Keratinocyte (primary cell): ENCODE results near the gene MAGI1. TPM values are rescaled to one million over a fixed set of nuclear protein-coding genes. Genes with fewer than 3 reads are reported as not detected.

Source experiments
- DNase-seq: peaks from one replicate; pipeline ENCODE4 v3.0.0-alpha.2; 2011; ENCODE audit warnings: low read depth, missing footprints, low spot score
- FAIRE-seq: peaks from 2 replicates; lab custom pipeline; 2011; peaks lifted over from hg19 to GRCh38; lab: Jason Lieb, UNC
- H2AFZ ChIP-seq: 2 replicates; pipeline ENCODE4 v1.6.0; 2012; ENCODE audit warnings: low read length, control low read depth, inconsistent platforms; ENCODE audit not compliant: control insufficient read depth
- H3K27ac ChIP-seq: 2 replicates; pipeline ENCODE4 v1.5.1; 2011; ENCODE audit warnings: low read length; ENCODE audit not compliant: control insufficient read depth, insufficient read depth
- H3K27me3 ChIP-seq: 3 replicates; pipeline ENCODE4 v1.6.0; 2011; ENCODE audit warnings: low read length; ENCODE audit not compliant: control insufficient read depth, insufficient read depth; ENCODE audit errors: extremely low read depth
- H3K36me3 ChIP-seq, 2 experiments: 2 replicates in 1 of 2; 3 replicates in 1 of 2; pipeline ENCODE4 v1.5.1; 2011; ENCODE audit warnings: low read length in 2 of 2, mild to moderate bottlenecking in 1 of 2; ENCODE audit not compliant: control insufficient read depth in 2 of 2, insufficient read depth in 2 of 2; ENCODE audit errors: extremely low read depth in 1 of 2
- H3K4me1 ChIP-seq: 3 replicates; pipeline ENCODE4 v1.5.1; 2011; ENCODE audit warnings: low read length; ENCODE audit not compliant: control insufficient read depth, insufficient read depth; ENCODE audit errors: extremely low read depth
- H3K4me2 ChIP-seq: 3 replicates; pipeline ENCODE4 v1.6.0; 2011; ENCODE audit warnings: low read depth, low read length; ENCODE audit not compliant: control insufficient read depth, insufficient read depth; ENCODE audit errors: extremely low read depth
- H3K4me3 ChIP-seq, 3 experiments: fragments of 200-600 bp in 1 of 3; sonication (generic) in 1 of 3; 2 replicates in 2 of 3; 3 replicates in 1 of 3; pipeline ENCODE4 v1.5.1; 2011 to 2016; ENCODE audit warnings: low read length in 3 of 3, mild to moderate bottlenecking in 3 of 3, control low read depth in 2 of 3, inconsistent platforms in 1 of 3, low read depth in 1 of 3, mixed read lengths in 1 of 3, mixed run types in 1 of 3, moderate library complexity in 1 of 3; ENCODE audit not compliant: control insufficient read depth in 2 of 3, insufficient read depth in 2 of 3; ENCODE audit errors: extremely low read depth in 1 of 3
- H3K79me2 ChIP-seq: 2 replicates; pipeline ENCODE4 v1.6.0; 2012; ENCODE audit warnings: low read length; ENCODE audit not compliant: control insufficient read depth, insufficient read depth
- H3K9ac ChIP-seq: 3 replicates; pipeline ENCODE4 v1.6.0; 2011; ENCODE audit warnings: low read length; ENCODE audit not compliant: control insufficient read depth, insufficient read depth; ENCODE audit errors: extremely low read depth
- H3K9me1 ChIP-seq: 3 replicates; pipeline ENCODE4 v1.6.0; 2011; ENCODE audit warnings: low read length; ENCODE audit not compliant: control insufficient read depth, insufficient read depth; ENCODE audit errors: extremely low read depth
- H3K9me3 ChIP-seq: 2 replicates; pipeline ENCODE4 v1.5.1; 2012; ENCODE audit warnings: low read depth, low read length; ENCODE audit not compliant: control insufficient read depth
- H4K20me1 ChIP-seq: 3 replicates; pipeline ENCODE4 v1.6.0; 2011; ENCODE audit warnings: low read length; ENCODE audit not compliant: control insufficient read depth, insufficient read depth; ENCODE audit errors: extremely low read depth
- EZH2 ChIP-seq: IDR thresholded peaks from one replicate; pipeline ENCODE4 v1.6.1; 2012; ENCODE audit warnings: inconsistent platforms, mild to moderate bottlenecking, low read length, moderate library complexity
- dilution Hi-C: fragments of 300-500 bp; cut with MboI; formaldehyde crosslinking; loops from one replicate; pipeline ENCODE4 v1.7.0; 2020; ENCODE audit warnings: low sequenced_read_pairs; ENCODE audit not compliant: extremely low pct_ligation_motif_present
- polyA plus RNA-seq, 5 experiments: library from polyadenylated mRNA; depleted of rRNA in 3 of 5; stranded (reverse) in 3 of 5; stranded (forward) in 1 of 5; unstranded in 1 of 5; fragments of >200 nt; gene quantifications; 1 replicate in 1 of 5; 2 replicates in 3 of 5; 3 replicates in 1 of 5; pipeline versions ENCODE4 v1.2.1 to v1.2.3, GENCODE V29; 2011 to 2012; ENCODE audit warnings: missing spikeins in 2 of 5, low read depth in 1 of 5, low replicate concordance in 1 of 5
- TF ChIP-seq, protein P1 (sequence below), 3 experiments: IDR thresholded peaks in 1 of 3; conservative IDR thresholded peaks in 1 of 3; optimal IDR thresholded peaks in 1 of 3; 2 replicates in 2 of 3; 3 replicates in 1 of 3; pipeline versions ENCODE3 to v1.5.1; 2011; ENCODE audit warnings: low read length in 3 of 3, mild to moderate bottlenecking in 3 of 3, moderate library complexity in 2 of 3, control low read depth in 1 of 3, inconsistent platforms in 1 of 3; ENCODE audit not compliant: insufficient read depth in 2 of 3; ENCODE audit errors: extremely low read depth in 1 of 3

The MAGI1 gene
- polyA plus RNA-seq, 1 donor (not counting 4 experiments of a cell fraction or from before 2014, with no cell fraction given): 10.9 TPM

GRCh38 chr3:65381496-65382010, 657.2 kb downstream of the MAGI1 start:
- H3K79me2 ChIP-seq: no peaks in the 10 kb centered on the region
- DNase-seq (no peak), FAIRE-seq (no peak)
- H3K4me2 ChIP-seq: no peak overlapping the region
- H3K9me1 ChIP-seq: no peaks in the 10 kb centered on the region
- no peaks in the 10 kb centered on the region for H3K4me1 ChIP-seq
- no peaks in the 10 kb centered on the region for H4K20me1 ChIP-seq
- H3K9me3 ChIP-seq: no peaks in the 10 kb centered on the region
- no peak overlapping the region for H3K9ac ChIP-seq
- H3K4me3 ChIP-seq: no peak overlapping the region
- H3K36me3 ChIP-seq: peaks cover 0 to 7% of the 10 kb centered on the region in 2 experiments
- no peaks in the 10 kb centered on the region for H3K27me3 ChIP-seq
- TF ChIP-seq EZH2: no peak
- TF ChIP-seq, protein P1, sequence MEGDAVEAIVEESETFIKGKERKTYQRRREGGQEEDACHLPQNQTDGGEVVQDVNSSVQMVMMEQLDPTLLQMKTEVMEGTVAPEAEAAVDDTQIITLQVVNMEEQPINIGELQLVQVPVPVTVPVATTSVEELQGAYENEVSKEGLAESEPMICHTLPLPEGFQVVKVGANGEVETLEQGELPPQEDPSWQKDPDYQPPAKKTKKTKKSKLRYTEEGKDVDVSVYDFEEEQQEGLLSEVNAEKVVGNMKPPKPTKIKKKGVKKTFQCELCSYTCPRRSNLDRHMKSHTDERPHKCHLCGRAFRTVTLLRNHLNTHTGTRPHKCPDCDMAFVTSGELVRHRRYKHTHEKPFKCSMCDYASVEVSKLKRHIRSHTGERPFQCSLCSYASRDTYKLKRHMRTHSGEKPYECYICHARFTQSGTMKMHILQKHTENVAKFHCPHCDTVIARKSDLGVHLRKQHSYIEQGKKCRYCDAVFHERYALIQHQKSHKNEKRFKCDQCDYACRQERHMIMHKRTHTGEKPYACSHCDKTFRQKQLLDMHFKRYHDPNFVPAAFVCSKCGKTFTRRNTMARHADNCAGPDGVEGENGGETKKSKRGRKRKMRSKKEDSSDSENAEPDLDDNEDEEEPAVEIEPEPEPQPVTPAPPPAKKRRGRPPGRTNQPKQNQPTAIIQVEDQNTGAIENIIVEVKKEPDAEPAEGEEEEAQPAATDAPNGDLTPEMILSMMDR (optimal IDR thresholded peaks at IDR 0.05 in 1 of 3, IDR thresholded peaks at IDR 0.05 in 1 of 3, conservative IDR thresholded peaks at IDR 0.05 in 1 of 3; ENCODE audit: extremely low read depth in 1 of 3, insufficient read depth in 2 of 3, low read length in 3 of 3): no peak
- no peak overlapping the region for H3K27ac ChIP-seq
- dilution Hi-C loops: no loop called here
- no peak overlapping the region for H2AFZ ChIP-seq

DNA sequence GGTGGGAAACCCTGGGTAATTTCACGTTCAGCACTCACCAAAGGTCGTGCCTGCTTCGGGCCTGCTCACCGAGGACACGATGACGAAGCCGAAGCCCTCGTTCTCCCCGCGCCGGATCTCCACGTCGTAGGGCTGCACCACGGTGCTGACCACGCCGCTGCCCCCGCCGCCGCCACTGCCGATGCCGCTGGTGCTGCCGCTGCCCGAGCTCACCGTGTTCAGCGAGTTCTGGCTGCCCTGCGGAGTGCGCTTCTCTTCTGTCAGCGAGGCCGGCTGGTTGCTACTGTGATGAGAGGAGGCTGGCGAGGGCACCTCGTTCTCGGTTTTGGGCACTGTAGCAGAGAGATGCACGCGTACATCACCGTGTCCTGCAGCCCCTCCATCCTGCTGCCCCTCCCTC, 659.5 kb downstream of the MAGI1 start:
- no peaks in the 10 kb centered on the region for H3K9me3 ChIP-seq
- no peaks in the 10 kb centered on the region for H3K27me3 ChIP-seq
- H3K4me2 ChIP-seq: no peak overlapping the region
- H3K79me2 ChIP-seq: no peaks in the 10 kb centered on the region
- H4K20me1 ChIP-seq: no peaks in the 10 kb centered on the region
- dilution Hi-C loops: no loop called here
- H3K4me1 ChIP-seq: no peaks in the 10 kb centered on the region
- H2AFZ ChIP-seq: no peak overlapping the region
- H3K36me3 ChIP-seq: peaks cover 0 to 7% of the 10 kb centered on the region in 2 experiments
- no peak overlapping the region for H3K4me3 ChIP-seq
- DNase-seq: no peak
- H3K9me1 ChIP-seq: no peaks in the 10 kb centered on the region
- no peak for FAIRE-seq
- H3K9ac ChIP-seq: no peak overlapping the region
- no peak overlapping the region for H3K27ac ChIP-seq
- TF ChIP-seq, protein P1 (optimal IDR thresholded peaks at IDR 0.05 in 1 of 3, IDR thresholded peaks at IDR 0.05 in 1 of 3, conservative IDR thresholded peaks at IDR 0.05 in 1 of 3; ENCODE audit: extremely low read depth in 1 of 3, insufficient read depth in 2 of 3, low read length in 3 of 3): no peak
- TF ChIP-seq EZH2: no peak
